Prostate gland (tissue), 2 donors: ENCODE results near the gene DDX5.

Source experiments
- POLR2A ChIP-seq: fragments of 450-650 bp; IDR thresholded peaks from one replicate; pipeline ENCODE4 v1.6.1; 2016; ENCODE audit warnings: antibody characterized with exemption, mild to moderate bottlenecking
- TF ChIP-seq, protein P1 (sequence below), 4 experiments: fragments of 200-600 bp in 2 of 4; fragments of 450-650 bp in 2 of 4; sonication (generic) in 2 of 4; IDR thresholded peaks; 1 replicate in 3 of 4; 2 replicates in 1 of 4; pipeline ENCODE4 v1.5.1; 2016 to 2019; ENCODE audit warnings: antibody characterized with exemption in 4 of 4, mild to moderate bottlenecking in 2 of 4, moderate library complexity in 2 of 4

DNA sequence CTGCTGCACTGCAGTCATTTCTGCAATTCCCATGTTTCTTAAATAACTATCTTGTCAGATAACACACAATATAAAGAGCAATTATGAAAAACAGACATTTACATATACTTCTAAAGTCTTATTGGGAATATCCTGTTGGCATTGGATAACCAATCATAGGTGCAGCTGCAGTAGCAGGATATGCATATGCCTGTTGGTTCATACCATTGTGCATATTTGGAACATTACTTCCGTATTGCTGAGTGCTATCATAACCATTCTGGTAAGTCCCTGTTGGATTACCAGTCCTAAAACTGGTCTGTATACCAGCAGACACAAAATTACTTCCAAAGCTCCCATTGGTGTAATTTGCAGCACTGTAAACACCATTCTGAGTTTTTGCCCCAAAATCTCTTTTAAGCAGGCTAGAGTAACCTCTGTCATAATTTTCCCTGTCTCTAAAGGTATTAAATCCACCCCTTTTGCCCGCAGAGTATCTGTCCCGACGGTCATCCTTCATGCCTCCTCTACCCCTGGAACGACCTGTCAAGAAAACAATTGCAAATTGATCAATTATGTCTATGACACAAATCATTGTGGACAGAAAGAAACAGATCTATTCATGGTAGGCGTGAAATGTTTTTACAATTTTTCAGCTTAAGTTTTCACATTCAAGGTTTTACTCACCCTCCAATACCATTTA lies 6.1 kb downstream of the DDX5 start:
- TF ChIP-seq, protein P1, sequence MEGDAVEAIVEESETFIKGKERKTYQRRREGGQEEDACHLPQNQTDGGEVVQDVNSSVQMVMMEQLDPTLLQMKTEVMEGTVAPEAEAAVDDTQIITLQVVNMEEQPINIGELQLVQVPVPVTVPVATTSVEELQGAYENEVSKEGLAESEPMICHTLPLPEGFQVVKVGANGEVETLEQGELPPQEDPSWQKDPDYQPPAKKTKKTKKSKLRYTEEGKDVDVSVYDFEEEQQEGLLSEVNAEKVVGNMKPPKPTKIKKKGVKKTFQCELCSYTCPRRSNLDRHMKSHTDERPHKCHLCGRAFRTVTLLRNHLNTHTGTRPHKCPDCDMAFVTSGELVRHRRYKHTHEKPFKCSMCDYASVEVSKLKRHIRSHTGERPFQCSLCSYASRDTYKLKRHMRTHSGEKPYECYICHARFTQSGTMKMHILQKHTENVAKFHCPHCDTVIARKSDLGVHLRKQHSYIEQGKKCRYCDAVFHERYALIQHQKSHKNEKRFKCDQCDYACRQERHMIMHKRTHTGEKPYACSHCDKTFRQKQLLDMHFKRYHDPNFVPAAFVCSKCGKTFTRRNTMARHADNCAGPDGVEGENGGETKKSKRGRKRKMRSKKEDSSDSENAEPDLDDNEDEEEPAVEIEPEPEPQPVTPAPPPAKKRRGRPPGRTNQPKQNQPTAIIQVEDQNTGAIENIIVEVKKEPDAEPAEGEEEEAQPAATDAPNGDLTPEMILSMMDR (IDR thresholded peaks at IDR 0.05): no peak
- TF ChIP-seq POLR2A: no peak
